PC-9 (cell line): Measurements from ENCODE around the gene VIM. TPM values are rescaled to one million over a fixed set of nuclear protein-coding genes. Genes with fewer than 3 reads are reported as not detected.
A peak's percentile ranks its signal among the peaks of the same experiment; 100 is the strongest.

Experiments used
- BruUV-seq: library from RNA; stranded (reverse); fragments of 400-500 nt; replicated peaks from 2 replicates; lab custom pipeline; 2021; lab: Mats Ljungman, UMichigan
- CTCF ChIA-PET: fragments of 300-600 bp; sonication (Branson Sonifier 250); formaldehyde crosslinking; loops from one replicate; lab custom pipeline; 2022; ENCODE audit warnings: antibody characterized with exemption; lab: Charles Lee
- POLR2A ChIA-PET: fragments of 300-600 bp; sonication (Branson Sonifier 250); formaldehyde crosslinking; loops from one replicate; lab custom pipeline; 2022; ENCODE audit warnings: antibody characterized with exemption; ENCODE audit not compliant: unreplicated experiment; lab: Charles Lee
- DNase-seq, 2 experiments: peaks; one replicate each; pipeline versions ENCODE4 v3.0.0 to v3.0.0-alpha.2; 2015 to 2022; ENCODE audit warnings: mixed read lengths in 1 of 2
- H2AFZ ChIP-seq: fragments of 200-600 bp; sonication (generic); 2 replicates; pipeline ENCODE4 v1.8.1; 2017; ENCODE audit warnings: antibody characterized with exemption
- H3F3A ChIP-seq: fragments of 200-600 bp; sonication (generic); 2 replicates; pipeline ENCODE4 v1.8.1; 2017; ENCODE audit warnings: antibody characterized with exemption, mild to moderate bottlenecking, low read depth; ENCODE audit not compliant: insufficient read depth
- H3K27ac ChIP-seq: fragments of 200-600 bp; sonication (generic); 2 replicates; pipeline ENCODE4 v1.6.1; 2016; ENCODE audit warnings: mixed run types
- H3K27me3 ChIP-seq: fragments of 200-600 bp; sonication (generic); 2 replicates; pipeline ENCODE4 v1.6.1; 2016; ENCODE audit warnings: low read depth, mixed run types; ENCODE audit not compliant: insufficient read depth
- H3K36me3 ChIP-seq: fragments of 200-600 bp; sonication (generic); 2 replicates; pipeline ENCODE4 v1.6.1; 2016; ENCODE audit warnings: low read depth, mixed run types
- H3K4me1 ChIP-seq: fragments of 200-600 bp; sonication (generic); replicated peaks from 2 replicates; pipeline ENCODE4 v1.6.1; 2016; ENCODE audit warnings: mixed run types; ENCODE audit not compliant: insufficient read depth
- H3K4me2 ChIP-seq: fragments of 200-600 bp; sonication (generic); 2 replicates; pipeline ENCODE4 v1.6.1; 2017; ENCODE audit warnings: mixed run types
- H3K4me3 ChIP-seq: fragments of 200-600 bp; sonication (generic); 2 replicates; pipeline ENCODE4 v1.6.1; 2016; ENCODE audit warnings: mixed run types
- H3K79me2 ChIP-seq: fragments of 200-600 bp; sonication (generic); 2 replicates; pipeline ENCODE4 v1.6.1; 2017; ENCODE audit warnings: low read depth, mixed run types
- H3K9me2 ChIP-seq: fragments of 200-600 bp; sonication (generic); 2 replicates; pipeline ENCODE4 v1.8.1; 2017; ENCODE audit warnings: mild to moderate bottlenecking; ENCODE audit not compliant: insufficient read depth
- H3K9me3 ChIP-seq: fragments of 200-600 bp; sonication (generic); 2 replicates; pipeline ENCODE4 v1.8.1; 2016; ENCODE audit warnings: low read depth; ENCODE audit not compliant: insufficient read depth
- H4K20me1 ChIP-seq: fragments of 200-600 bp; sonication (generic); 2 replicates; pipeline ENCODE4 v1.8.1; 2017; ENCODE audit not compliant: insufficient read depth
- CTCF ChIP-seq: fragments of 200-600 bp; sonication (generic); conservative IDR thresholded peaks from 2 replicates; pipeline ENCODE4 v1.6.1; 2017; ENCODE audit warnings: mixed run types, antibody characterized with exemption, mild to moderate bottlenecking, moderate library complexity
- EZH2 ChIP-seq: fragments of 200-600 bp; sonication (generic); IDR thresholded peaks from 2 replicates; pipeline ENCODE4 v1.8.0; 2017; ENCODE audit warnings: antibody characterized with exemption, low read depth
- intact Hi-C: fragments of 100-400 bp; cut with micrococcal nuclease; formaldehyde crosslinking; loops from one replicate; pipeline ENCODE4 v1.10.0; 2022; ENCODE audit not compliant: unreplicated experiment
- total RNA-seq: library from RNA; stranded (reverse); gene quantifications from 2 replicates; pipeline ENCODE4 v1.2.3, GENCODE V29; 2021

Gene VIM
- total RNA-seq, 1 experiment from 2014 or later, result 14.8 TPM

GRCh38 chr10:17200001-17200911 is 27.8 kb upstream of the VIM start:
- Histone ChIP-seq H3K4me3 (peak overlapping the region; percentile 97), H3K27ac (peak overlapping the region; percentile 68), H2AFZ (peak overlapping the region; percentile 100), H3K9me2 (no peaks in the 10 kb centered on the region), H3K36me3 (no peaks in the 10 kb centered on the region), H3K4me2 (peak overlapping the region; percentile 98), H3K9me3 (no peaks in the 10 kb centered on the region), H3K79me2 (no peaks in the 10 kb centered on the region), H3K4me1 (peaks cover 16% of the 10 kb centered on the region), H3F3A (no peaks in the 10 kb centered on the region), H4K20me1 (no peaks in the 10 kb centered on the region), H3K27me3 (no peaks in the 10 kb centered on the region)
- ChIA-PET CTCF (no interaction called here), POLR2A (interaction anchor here (0.5 to 0.7 kb wide), 4 partner anchors 18 to 308 kb away, joined by 3 to 4 read pairs (median 4); no protein-coding TSS in a partner anchor)
- no peak for DNase-seq
- no TSS peak for BruUV-seq
- intact Hi-C loops, result loop anchor here (10.0 kb wide), 2 partner anchors 135 to 175 kb away; no protein-coding TSS in a partner anchor
- TF ChIP-seq CTCF, result no peak
- TF ChIP-seq EZH2, result no peak

GRCh38 chr10:17200912-17201793 is 26.9 kb upstream of the VIM start, which contains the start of gene TRDMT1:
TRDMT1 (minus strand) TSS chr10:17201672; CDS start chr10:17201634, 38 bp downstream.
- Histone ChIP-seq H3K4me3 (peak within 1 kb of the TSS; percentile 97), H3K27me3 (no peaks in the 10 kb centered on the region), H3K27ac (peak within 1 kb of the TSS; percentile 68), H3K9me2 (no peaks in the 10 kb centered on the region), H3K79me2 (no peaks in the 10 kb centered on the region), H3F3A (no peaks in the 10 kb centered on the region), H3K4me2 (peak within 1 kb of the TSS; percentile 98), H4K20me1 (no peaks in the 10 kb centered on the region), H2AFZ (peak within 1 kb of the TSS; percentile 100), H3K36me3 (no peaks in the 10 kb centered on the region), H3K9me3 (no peaks in the 10 kb centered on the region), H3K4me1 (peaks cover 16% of the 10 kb centered on the region)
- ChIA-PET CTCF (interaction anchor here (1.0 kb wide), 1 partner anchor 137 kb away, joined by 3 read pairs; no protein-coding TSS in a partner anchor), POLR2A (interaction anchor here (0.5 to 0.6 kb wide), 5 partner anchors 15 to 309 kb away, joined by 3 to 6 read pairs (median 4); no protein-coding TSS in a partner anchor)
- DNase-seq, result peak; percentile 56 to 84
- TF ChIP-seq EZH2 (no peak), CTCF (no peak)
- intact Hi-C loops, result loop anchor here (1.0 to 10.0 kb wide), 4 partner anchors 29 to 310 kb away; no protein-coding TSS in a partner anchor
- BruUV-seq, result TSS peak; percentile 62

GRCh38 chr10:17201794-17202116 is 26.3 kb upstream of the VIM start:
- CTCF ChIA-PET, result interaction anchor here (1.0 kb wide), 1 partner anchor 138 kb away, joined by 3 read pairs; no protein-coding TSS in a partner anchor
- H3F3A ChIP-seq, result no peaks in the 10 kb centered on the region
- TF ChIP-seq EZH2 (no peak), CTCF (no peak)
- peak overlapping the region; percentile 68 for H3K27ac ChIP-seq
- peak overlapping the region; percentile 100 for H2AFZ ChIP-seq
- no peaks in the 10 kb centered on the region for H3K27me3 ChIP-seq
- H3K79me2 ChIP-seq, result no peaks in the 10 kb centered on the region
- no peaks in the 10 kb centered on the region for H3K9me2 ChIP-seq
- peaks cover 16% of the 10 kb centered on the region for H3K4me1 ChIP-seq
- H4K20me1 ChIP-seq, result no peaks in the 10 kb centered on the region
- H3K4me3 ChIP-seq, result peak overlapping the region; percentile 97
- POLR2A ChIA-PET, result interaction anchor here (0.6 kb wide), 1 partner anchor 14 kb away, joined by 6 read pairs; no protein-coding TSS in a partner anchor
- BruUV-seq, result TSS peak; percentile 89
- H3K9me3 ChIP-seq, result no peaks in the 10 kb centered on the region
- no peaks in the 10 kb centered on the region for H3K36me3 ChIP-seq
- intact Hi-C loops, result loop anchor here (1.0 to 10.0 kb wide), 4 partner anchors 29 to 310 kb away; no protein-coding TSS in a partner anchor
- peak overlapping the region; percentile 98 for H3K4me2 ChIP-seq
- DNase-seq, result no peak
